RCC 7860 (cell line): Measurements from ENCODE around the gene HOXC4.
"Not testable (repeated sequence)": the region's sequence is repeated elsewhere in the genome, so short reads cannot be mapped to it uniquely, and the experiment has no call there.

Experiments used
- DNase-seq: peaks from one replicate; pipeline ENCODE4 v3.0.0-alpha.2; 2015; ENCODE audit warnings: low spot score
- FAIRE-seq: peaks from 2 replicates; lab custom pipeline; 2012; peaks lifted over from hg19 to GRCh38; lab: Jason Lieb, UNC

The HOXC4 gene

GRCh38 chr12:54039417-54040147 lies 14.1 kb upstream of the HOXC4 start:
- no peak for DNase-seq
- FAIRE-seq: no peak

GRCh38 chr12:54040148-54040494 lies 13.5 kb upstream of the HOXC4 start:
- FAIRE-seq: no peak
- no peak for DNase-seq

GRCh38 chr12:54040648-54041047 lies 13.0 kb upstream of the HOXC4 start:
- no peak for FAIRE-seq
- no peak for DNase-seq

- DNase-seq (no peak), FAIRE-seq (no peak)
Observed at GRCh38 chr12:54041097-54041690, 12.4 kb upstream of the HOXC4 start.

- not testable (repeated sequence) for DNase-seq, FAIRE-seq
Observed at GRCh38 chr12:54042033-54042432, 11.6 kb upstream of the HOXC4 start.

GRCh38 chr12:54042970-54043853 lies 10.4 kb upstream of the HOXC4 start:
- FAIRE-seq (no peak), DNase-seq (no peak)

GRCh38 chr12:54044425-54045103 lies 9.1 kb upstream of the HOXC4 start:
- FAIRE-seq: no peak
- DNase-seq: no peak

GRCh38 chr12:54045401-54045800 lies 8.2 kb upstream of the HOXC4 start:
- FAIRE-seq (no peak), DNase-seq (no peak)

- no peak for FAIRE-seq
Observed at GRCh38 chr12:54045868-54046521, 7.6 kb upstream of the HOXC4 start.

GRCh38 chr12:54046809-54047159 lies 6.9 kb upstream of the HOXC4 start:
- FAIRE-seq (no peak), DNase-seq (no peak)

More at GRCh38 chr12:54045868-54046521, 7.6 kb upstream of the HOXC4 start:
- DNase-seq: no peak

GRCh38 chr12:54047160-54047963 lies 6.3 kb upstream of the HOXC4 start:
- FAIRE-seq: no peak
- DNase-seq: no peak

GRCh38 chr12:54047964-54048303 lies 5.7 kb upstream of the HOXC4 start:
- FAIRE-seq (no peak), DNase-seq (no peak)

- no peak for DNase-seq
- FAIRE-seq: no peak
Observed at GRCh38 chr12:54048406-54049093, 5.1 kb upstream of the HOXC4 start.

- FAIRE-seq: no peak
- DNase-seq: no peak
Observed at GRCh38 chr12:54049108-54049507, 4.5 kb upstream of the HOXC4 start.

- FAIRE-seq (no peak), DNase-seq (no peak)
Observed at GRCh38 chr12:54050482-54050810, 3.2 kb upstream of the HOXC4 start.

- DNase-seq (no peak), FAIRE-seq (no peak)
Observed at GRCh38 chr12:54051026-54051842, 2.4 kb upstream of the HOXC4 start.

GRCh38 chr12:54051874-54052437 lies 1.7 kb upstream of the HOXC4 start:
- no peak for DNase-seq
- FAIRE-seq: no peak

- DNase-seq (no peak), FAIRE-seq (no peak)
Observed at GRCh38 chr12:54052438-54053002, 1.1 kb upstream of the HOXC4 start.
